Neuronal stem cell (in vitro differentiated cells): ENCODE measurements around the gene RAPGEF1.
A peak's percentile ranks its signal among the peaks of the same experiment; 100 is the strongest.

Source experiments
- DNase-seq: peaks from one replicate; pipeline ENCODE4 v3.0.0-alpha.2; 2013; ENCODE audit warnings: low spot score
- H2AFZ ChIP-seq: one replicate; pipeline ENCODE4 v1.6.1; 2013; ENCODE audit warnings: mild to moderate bottlenecking, low read length, inconsistent platforms
- H2AK5ac ChIP-seq: 2 replicates; pipeline ENCODE4 v1.6.1; 2013; ENCODE audit warnings: low read depth, mild to moderate bottlenecking, inconsistent platforms, low read length, moderate library complexity, mixed read lengths
- H2BK120ac ChIP-seq: 2 replicates; pipeline ENCODE4 v1.6.1; 2013; ENCODE audit warnings: low read depth, mild to moderate bottlenecking, inconsistent platforms, low read length, moderate library complexity, mixed read lengths
- H2BK12ac ChIP-seq: one replicate; pipeline ENCODE4 v1.6.1; 2013; ENCODE audit warnings: low read length, inconsistent platforms
- H2BK15ac ChIP-seq: 2 replicates; pipeline ENCODE4 v1.6.1; 2013; ENCODE audit warnings: mild to moderate bottlenecking, low read length, inconsistent platforms, mixed read lengths
- H2BK5ac ChIP-seq: one replicate; pipeline ENCODE4 v1.6.1; 2013; ENCODE audit warnings: inconsistent platforms, mild to moderate bottlenecking, low read length, moderate library complexity
- H3K14ac ChIP-seq: one replicate; pipeline ENCODE4 v1.6.1; 2013; ENCODE audit warnings: low read length, inconsistent platforms
- H3K18ac ChIP-seq: 2 replicates; pipeline ENCODE4 v1.6.1; 2013; ENCODE audit warnings: low read length, inconsistent platforms
- H3K23ac ChIP-seq: 2 replicates; pipeline ENCODE4 v1.6.1; 2013; ENCODE audit warnings: low read depth, mild to moderate bottlenecking, mixed read lengths, low read length, inconsistent platforms; ENCODE audit not compliant: poor library complexity
- H3K27ac ChIP-seq: replicated peaks from 3 replicates; pipeline ENCODE4 v1.5.1; 2013; ENCODE audit warnings: low read length, inconsistent platforms
- H3K27me3 ChIP-seq, 3 experiments: 2 replicates each; pipeline ENCODE4 v1.6.1; 2013; ENCODE audit warnings: low read length in 3 of 3, mild to moderate bottlenecking in 2 of 3, inconsistent platforms in 1 of 3, low read depth in 1 of 3, mixed read lengths in 1 of 3, moderate library complexity in 1 of 3; ENCODE audit not compliant: control insufficient read depth in 3 of 3, insufficient read depth in 3 of 3
- H3K36me3 ChIP-seq, 2 donors: replicated peaks in 1 of 2; 2 replicates each; pipeline ENCODE4 v1.6.1; 2013; ENCODE audit warnings: low read length in 2 of 2; ENCODE audit not compliant: control insufficient read depth in 2 of 2, insufficient read depth in 2 of 2
- H3K4ac ChIP-seq: 2 replicates; pipeline ENCODE4 v1.6.1; 2013; ENCODE audit warnings: inconsistent platforms, mild to moderate bottlenecking, low read length, moderate library complexity
- H3K4me1 ChIP-seq, 2 donors: 1 replicate in 1 of 2; 2 replicates in 1 of 2; pipeline ENCODE4 v1.6.1; 2013; ENCODE audit warnings: low read length in 2 of 2, low read depth in 1 of 2; ENCODE audit not compliant: control insufficient read depth in 2 of 2, insufficient read depth in 1 of 2
- H3K4me2 ChIP-seq: one replicate; pipeline ENCODE4 v1.6.1; 2013; ENCODE audit warnings: mild to moderate bottlenecking, low read length, inconsistent platforms; ENCODE audit not compliant: insufficient read depth, poor library complexity, severe bottlenecking
- H3K4me3 ChIP-seq, 2 donors: 2 replicates each; pipeline ENCODE4 v1.5.1; 2013; ENCODE audit warnings: low read length in 2 of 2, mild to moderate bottlenecking in 2 of 2, inconsistent platforms in 1 of 2, moderate library complexity in 1 of 2
- H3K79me1 ChIP-seq: one replicate; pipeline ENCODE4 v1.6.1; 2013; ENCODE audit warnings: low read depth, mild to moderate bottlenecking, inconsistent platforms, low read length, moderate library complexity
- H3K9ac ChIP-seq: one replicate; pipeline ENCODE4 v1.6.1; 2013; ENCODE audit warnings: mild to moderate bottlenecking, low read depth, low read length, inconsistent platforms; ENCODE audit not compliant: poor library complexity
- H3K9me3 ChIP-seq, 2 donors: replicated peaks in 1 of 2; 2 replicates each; pipeline versions ENCODE3 to v1.6.1; 2013; ENCODE audit warnings: low read length in 2 of 2, mild to moderate bottlenecking in 2 of 2, inconsistent platforms in 1 of 2, low read depth in 1 of 2, mixed read lengths in 1 of 2, moderate library complexity in 1 of 2; ENCODE audit not compliant: control insufficient read depth in 2 of 2, insufficient read depth in 1 of 2
- H4K8ac ChIP-seq: one replicate; pipeline ENCODE4 v1.6.1; 2013; ENCODE audit warnings: low read depth, mild to moderate bottlenecking, inconsistent platforms, low read length, moderate library complexity
- H4K91ac ChIP-seq: one replicate; pipeline ENCODE4 v1.6.1; 2013; ENCODE audit warnings: low read length, low read depth, mild to moderate bottlenecking, inconsistent platforms; ENCODE audit not compliant: poor library complexity
- WGBS, 2 donors: extraction: QIAGEN DNeasy Blood & Tissue Kit; methylation state at CpG; one replicate each; pipeline ENCODE4 v1.1.7; 2013; ENCODE audit warnings: missing lambda C conversion rate in 2 of 2, mixed read lengths in 1 of 2; ENCODE audit not compliant: insufficient read length in 2 of 2, insufficient replicate concordance in 1 of 2; ENCODE audit errors: extremely low coverage in 2 of 2; 5-methylcytosine and 5-hydroxymethylcytosine counted together

Gene RAPGEF1

DNA sequence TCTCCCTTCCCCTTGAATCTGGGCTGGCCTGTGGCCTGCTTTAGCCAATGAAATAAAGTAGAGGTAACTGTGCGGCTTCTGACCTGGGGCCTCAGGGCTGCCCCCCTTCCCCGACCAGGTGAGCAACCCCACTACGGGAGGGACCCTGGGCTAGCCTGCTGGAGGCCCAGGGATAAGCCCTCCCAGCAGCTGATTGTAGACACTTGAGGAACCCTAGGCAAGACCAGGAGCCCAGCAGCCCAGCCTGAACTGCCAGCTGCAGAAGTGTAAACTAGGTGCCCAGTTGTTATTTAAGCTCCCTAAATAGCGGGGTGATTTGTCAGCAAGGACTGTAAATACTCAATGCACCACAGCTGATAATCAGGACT, 41.3 kb downstream of the RAPGEF1 start:
- Histone ChIP-seq H3K9ac (no peak overlapping the region), H2AFZ (no peak overlapping the region), H3K4ac (no peak overlapping the region), H2AK5ac (no peak overlapping the region), H4K91ac (no peak overlapping the region), H3K14ac (no peak overlapping the region), H3K36me3 (no peaks in the 10 kb centered on the region), H3K18ac (no peak overlapping the region), H3K27ac (no peak overlapping the region), H2BK120ac (peak overlapping the region; percentile 16), H3K4me3 (no peak overlapping the region), H3K4me2 (no peak overlapping the region), H2BK12ac (no peak overlapping the region), H3K27me3 (no peaks in the 10 kb centered on the region), H3K23ac (no peak overlapping the region), H2BK15ac (no peak overlapping the region), H3K4me1 (peaks cover 16 to 17% of the 10 kb centered on the region in 2 donors), H2BK5ac (no peak overlapping the region), H3K9me3 (no peaks in the 10 kb centered on the region), H4K8ac (no peak overlapping the region), H3K79me1 (peaks cover 2% of the 10 kb centered on the region)
- no peak for DNase-seq
- WGBS, 2 donors: no CpG with 5 or more reads among the region's 4 CpGs

- H3K27ac ChIP-seq: no peak overlapping the region
- H3K14ac ChIP-seq: no peak overlapping the region
Observed at GRCh38 chr9:131697908-131698617, 41.8 kb downstream of the RAPGEF1 start.

DNA sequence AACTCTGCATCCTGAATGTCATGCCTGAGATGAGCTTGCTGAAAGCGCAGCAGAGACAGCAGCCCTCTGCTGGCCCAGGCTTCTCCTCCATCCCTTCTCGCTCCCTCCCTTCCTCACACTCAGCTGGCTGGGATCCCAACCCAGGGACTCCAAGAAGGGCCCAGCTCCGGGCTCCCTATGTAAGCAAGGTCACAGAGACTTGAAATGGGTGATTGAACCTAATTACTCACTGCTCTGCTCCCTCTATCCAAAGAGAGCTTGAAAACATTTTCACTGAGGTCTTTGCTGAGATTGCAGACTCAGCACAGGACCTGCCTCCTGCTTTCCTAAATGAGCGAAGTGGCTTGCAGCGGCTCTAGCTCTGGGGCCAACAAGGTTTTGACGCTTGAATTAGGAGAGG, 42.8 kb downstream of the RAPGEF1 start:
- Histone ChIP-seq H2BK15ac (no peak overlapping the region), H3K18ac (no peak overlapping the region), H3K4ac (no peak overlapping the region), H3K23ac (no peak overlapping the region), H3K9ac (no peak overlapping the region), H3K27ac (no peak overlapping the region), H2BK120ac (no peak overlapping the region), H3K4me3 (no peak overlapping the region), H2BK12ac (no peak overlapping the region), H3K27me3 (no peaks in the 10 kb centered on the region), H2BK5ac (no peak overlapping the region), H2AFZ (no peak overlapping the region), H2AK5ac (no peak overlapping the region), H3K36me3 (no peaks in the 10 kb centered on the region), H4K8ac (no peak overlapping the region), H3K4me2 (no peak overlapping the region), H3K9me3 (no peaks in the 10 kb centered on the region), H3K4me1 (peaks cover 16 to 17% of the 10 kb centered on the region in 2 donors), H4K91ac (no peak overlapping the region), H3K14ac (no peak overlapping the region), H3K79me1 (peaks cover 2% of the 10 kb centered on the region)
- no peak for DNase-seq
- no CpG with 5 or more reads among the region's 6 CpGs for WGBS, 2 donors

More at GRCh38 chr9:131697908-131698617, 41.8 kb downstream of the RAPGEF1 start:
- H4K8ac ChIP-seq: no peak overlapping the region
- no peak overlapping the region for H2BK15ac ChIP-seq
- no peak overlapping the region for H2BK120ac ChIP-seq
- no peak overlapping the region for H3K4me3 ChIP-seq
- no peak for DNase-seq
- H3K9me3 ChIP-seq: no peaks in the 10 kb centered on the region
- no peak overlapping the region for H3K4me2 ChIP-seq
- H2AFZ ChIP-seq: no peak overlapping the region
- no peak overlapping the region for H3K4ac ChIP-seq
- H3K27me3 ChIP-seq: no peaks in the 10 kb centered on the region
- H4K91ac ChIP-seq: no peak overlapping the region
- H3K36me3 ChIP-seq: no peaks in the 10 kb centered on the region
- peaks cover 2% of the 10 kb centered on the region for H3K79me1 ChIP-seq
- no peak overlapping the region for H3K18ac ChIP-seq
- peaks cover 16 to 17% of the 10 kb centered on the region in 2 donors for H3K4me1 ChIP-seq
- H3K23ac ChIP-seq: no peak overlapping the region
- H2AK5ac ChIP-seq: no peak overlapping the region
- no CpG with 5 or more reads among the region's 5 CpGs for WGBS, 2 donors
- H2BK12ac ChIP-seq: no peak overlapping the region
- H3K9ac ChIP-seq: no peak overlapping the region
- no peak overlapping the region for H2BK5ac ChIP-seq

DNA sequence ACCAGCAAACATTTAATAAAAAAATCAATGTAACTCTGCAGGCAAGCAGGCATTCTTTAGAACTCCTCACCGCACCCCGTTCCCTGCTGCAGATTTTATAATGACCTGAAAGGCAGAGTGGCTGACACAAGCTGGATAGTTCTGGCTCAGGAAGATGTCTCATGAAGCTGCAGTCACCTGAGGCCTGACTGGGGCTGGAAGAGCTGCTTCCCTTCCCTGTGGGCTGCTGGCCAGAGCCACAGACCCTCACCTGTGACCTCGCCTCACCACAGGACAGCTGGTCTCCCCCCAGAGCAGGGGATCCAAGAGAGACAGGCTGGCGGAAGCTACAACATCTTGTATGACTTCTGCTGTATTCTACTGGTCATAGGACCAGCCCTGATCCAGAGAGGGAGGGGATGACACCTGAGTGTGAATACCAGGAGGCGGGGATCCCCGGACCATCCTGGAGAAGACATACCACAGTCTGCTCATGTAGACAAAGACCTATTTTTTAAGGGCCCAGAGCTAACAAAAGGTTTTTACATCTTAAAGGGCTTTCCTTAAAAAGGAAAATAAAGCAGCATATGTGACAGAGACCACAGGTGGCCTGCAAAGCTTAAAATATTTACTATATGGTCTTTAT, 43.9 kb downstream of the RAPGEF1 start:
- no peak overlapping the region for H3K14ac ChIP-seq
- H2BK12ac ChIP-seq: no peak overlapping the region
- H2AFZ ChIP-seq: no peak overlapping the region
- H2BK15ac ChIP-seq: no peak overlapping the region
- H3K79me1 ChIP-seq: peaks cover 2% of the 10 kb centered on the region
- peak overlapping the region; percentile 22 for H3K18ac ChIP-seq
- no peak overlapping the region for H4K8ac ChIP-seq
- H4K91ac ChIP-seq: no peak overlapping the region
- H2AK5ac ChIP-seq: no peak overlapping the region
- H3K4ac ChIP-seq: no peak overlapping the region
- no peak overlapping the region for H2BK120ac ChIP-seq
- no peak overlapping the region for H3K9ac ChIP-seq
- H2BK5ac ChIP-seq: no peak overlapping the region
- no peak overlapping the region for H3K4me3 ChIP-seq
- H3K4me2 ChIP-seq: no peak overlapping the region
- H3K36me3 ChIP-seq: no peaks in the 10 kb centered on the region
- no peaks in the 10 kb centered on the region for H3K27me3 ChIP-seq
- no CpG with 5 or more reads among the region's 6 CpGs for WGBS, 2 donors
- H3K23ac ChIP-seq: no peak overlapping the region
- DNase-seq: no peak
- peaks cover 15 to 16% of the 10 kb centered on the region in 2 donors for H3K4me1 ChIP-seq
- H3K9me3 ChIP-seq: no peaks in the 10 kb centered on the region
- no peak overlapping the region for H3K27ac ChIP-seq
